HG02798 (cell line): Measurements from ENCODE around the gene CST9.
A peak's percentile ranks its signal among the peaks of the same experiment; 100 is the strongest.

Source experiments
- ATAC-seq: cut with Tn5 transposase; IDR thresholded peaks from one replicate; pipeline ENCODE4 v1.9.1; 2021; ENCODE audit warnings: mild to moderate bottlenecking; ENCODE audit not compliant: unreplicated experiment, poor library complexity

CST9 gene, protein sequence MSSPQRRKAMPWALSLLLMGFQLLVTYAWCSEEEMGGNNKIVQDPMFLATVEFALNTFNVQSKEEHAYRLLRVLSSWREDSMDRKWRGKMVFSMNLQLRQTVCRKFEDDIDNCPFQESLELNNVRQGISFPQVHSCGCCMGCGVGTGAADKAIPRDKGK

DNA sequence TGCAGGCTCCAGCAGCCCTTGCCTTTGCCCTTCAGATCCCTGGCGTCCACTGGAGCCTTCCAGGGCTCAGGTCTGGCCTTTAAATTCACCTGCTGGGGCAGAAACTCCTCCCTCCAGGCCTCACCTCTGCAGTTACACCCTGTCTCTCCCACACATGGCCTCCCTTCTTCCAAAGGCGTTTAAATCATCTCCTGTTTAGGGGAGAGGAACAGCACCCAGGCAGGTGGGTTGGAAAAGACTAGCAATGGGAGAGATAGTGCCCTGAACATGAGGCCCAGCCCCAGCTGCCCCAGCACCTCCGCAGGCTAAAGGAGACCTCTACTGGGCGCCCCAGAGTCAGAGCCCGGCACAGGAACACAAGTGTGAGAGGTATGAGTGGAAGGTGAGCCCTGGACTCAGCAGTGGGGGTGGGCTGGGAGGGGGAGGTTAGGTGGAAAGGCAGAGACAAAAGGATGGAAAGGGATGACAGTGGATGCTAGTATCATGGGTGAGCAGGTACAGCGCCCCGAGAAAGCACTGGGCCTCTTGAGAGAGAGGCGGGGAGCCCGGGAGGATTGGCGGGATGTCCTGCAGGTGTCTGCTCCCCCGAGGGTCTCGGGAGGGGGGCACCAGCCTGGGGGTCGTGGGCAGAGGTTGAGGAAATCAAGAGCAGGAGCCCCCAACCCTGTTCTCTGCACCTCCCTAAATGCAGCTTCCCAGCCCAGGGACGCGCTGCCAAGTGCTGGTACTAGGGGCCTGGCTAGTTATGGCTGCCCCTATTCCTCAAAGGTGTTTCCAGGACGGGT is at the start of gene CST9:
CST9 (minus strand) TSS at position 51 of the 785 bp plus-strand sequence. CDS start 53 bp downstream, outside the sequence.
- ATAC-seq: no peak

DNA sequence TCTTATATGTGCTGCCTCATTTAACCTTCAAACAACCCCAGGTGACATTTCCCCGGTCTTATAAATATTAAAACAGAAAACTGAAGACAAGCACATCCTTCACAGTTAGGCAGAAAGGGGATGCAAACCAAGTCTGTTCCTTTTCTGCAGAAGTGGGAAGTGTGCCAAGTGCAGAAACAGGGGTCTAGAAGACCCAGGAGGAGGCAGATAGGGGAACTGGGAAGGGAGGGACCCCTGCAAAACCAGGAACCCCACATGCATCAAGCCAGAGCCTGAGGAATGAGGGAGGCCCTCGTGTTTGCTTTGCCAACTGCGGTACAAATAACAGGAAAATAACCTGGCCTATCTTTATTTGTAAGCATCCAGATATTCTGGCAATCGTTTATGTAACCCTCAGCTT is 49.0 kb upstream of the CST9 start:
- ATAC-seq: no peak

DNA sequence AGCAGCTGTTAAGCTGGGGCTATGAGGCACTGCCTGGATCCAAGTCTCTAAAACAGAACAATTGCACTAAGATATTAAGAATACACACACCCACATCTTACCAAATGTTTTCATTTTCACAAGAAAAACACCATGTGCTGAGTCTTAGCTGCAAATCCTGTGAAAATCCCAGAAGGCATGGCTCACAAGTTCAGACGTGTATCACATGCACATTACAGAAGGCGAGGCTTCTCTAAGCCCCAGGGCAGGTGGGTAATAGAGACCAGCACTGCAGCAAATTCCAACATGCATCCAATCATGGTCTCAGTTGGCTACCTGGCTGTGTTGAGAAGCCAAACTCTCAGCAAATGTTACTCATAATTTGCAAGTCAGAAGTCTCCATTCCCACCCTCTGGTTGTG is 48.3 kb upstream of the CST9 start:
- no peak for ATAC-seq

DNA sequence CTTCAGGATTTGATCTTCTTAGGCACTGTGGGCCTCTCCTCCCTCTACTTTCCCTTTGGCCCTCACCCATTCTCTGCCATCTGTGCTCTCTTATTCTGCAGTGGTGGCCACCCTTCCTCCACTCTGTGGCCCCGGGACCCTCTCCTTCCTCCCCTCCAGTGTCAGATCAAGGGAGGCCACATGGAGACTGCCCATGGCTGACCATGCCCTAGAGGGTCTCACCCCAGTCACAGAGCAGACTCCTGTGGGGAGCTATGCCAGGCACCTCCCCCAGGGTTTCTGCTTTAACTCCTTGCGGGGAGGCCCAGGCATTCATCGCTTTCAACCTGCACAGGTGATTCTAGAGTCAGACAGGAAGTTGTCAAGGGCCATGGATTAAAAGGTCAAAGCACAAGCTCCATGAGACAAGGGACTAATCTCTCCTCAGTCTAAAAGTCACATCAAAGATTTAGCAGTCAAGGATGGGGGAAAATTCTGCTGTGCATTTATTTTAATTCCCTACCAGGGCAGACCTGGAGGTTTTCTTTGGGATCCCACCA is 47.8 kb upstream of the CST9 start:
- no peak for ATAC-seq

DNA sequence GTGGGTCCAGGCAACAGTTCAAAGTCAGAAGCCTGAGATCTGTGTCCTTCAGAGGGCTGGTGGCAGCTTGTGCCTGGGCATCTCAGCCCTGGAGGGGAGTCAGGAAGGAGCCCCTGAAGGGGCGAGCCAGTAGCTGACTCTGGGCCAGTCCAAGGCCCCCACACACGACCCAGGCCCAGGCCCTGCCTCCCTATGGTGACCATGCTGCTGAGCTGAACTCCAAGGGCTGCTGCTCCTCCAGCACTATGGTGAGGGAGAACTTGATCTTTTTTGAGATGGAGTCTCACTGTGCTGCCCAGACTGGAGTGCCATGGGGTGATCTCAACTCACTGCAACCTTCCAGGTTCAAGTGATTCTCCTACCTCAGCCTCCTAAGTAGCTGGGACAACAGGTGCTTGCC is 47.2 kb upstream of the CST9 start:
- ATAC-seq: no peak

DNA sequence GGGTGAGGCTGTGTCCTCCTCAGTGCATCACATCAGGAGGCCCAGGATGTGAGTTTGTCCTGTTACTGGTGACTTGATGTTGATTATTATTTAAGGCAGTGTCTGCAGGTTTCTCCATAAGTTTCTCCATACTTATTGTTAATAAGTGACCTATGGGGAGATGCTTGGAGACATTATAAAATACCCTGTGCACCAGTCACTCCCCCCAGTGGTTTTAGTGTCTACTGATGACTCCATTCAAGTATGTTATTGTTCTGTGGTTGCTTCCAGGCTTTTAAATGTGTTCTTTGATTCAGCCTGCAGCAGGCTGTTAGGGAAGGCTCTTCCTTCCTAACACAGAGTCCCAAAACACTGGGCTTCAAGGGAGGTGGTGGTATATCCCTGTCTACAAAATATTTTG is 46.7 kb upstream of the CST9 start:
- no peak for ATAC-seq

DNA sequence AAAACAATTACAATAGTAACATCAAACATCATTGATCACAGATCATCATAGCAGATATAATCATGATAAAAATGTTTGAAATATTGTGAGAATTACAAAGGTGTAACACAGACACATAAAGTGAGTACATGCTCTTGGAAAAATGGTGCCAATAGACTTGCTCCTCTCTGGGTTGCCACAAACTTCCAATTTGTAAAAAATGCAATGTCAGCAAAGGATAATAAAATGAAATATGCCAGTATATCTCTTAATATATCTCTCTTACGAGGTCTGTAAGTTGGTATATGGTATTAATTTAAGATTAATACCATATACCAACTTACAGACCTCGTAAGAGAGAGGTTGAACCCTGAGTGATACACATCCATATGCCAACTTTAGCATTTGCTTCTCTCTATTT is 45.4 kb upstream of the CST9 start:
- ATAC-seq: no peak

DNA sequence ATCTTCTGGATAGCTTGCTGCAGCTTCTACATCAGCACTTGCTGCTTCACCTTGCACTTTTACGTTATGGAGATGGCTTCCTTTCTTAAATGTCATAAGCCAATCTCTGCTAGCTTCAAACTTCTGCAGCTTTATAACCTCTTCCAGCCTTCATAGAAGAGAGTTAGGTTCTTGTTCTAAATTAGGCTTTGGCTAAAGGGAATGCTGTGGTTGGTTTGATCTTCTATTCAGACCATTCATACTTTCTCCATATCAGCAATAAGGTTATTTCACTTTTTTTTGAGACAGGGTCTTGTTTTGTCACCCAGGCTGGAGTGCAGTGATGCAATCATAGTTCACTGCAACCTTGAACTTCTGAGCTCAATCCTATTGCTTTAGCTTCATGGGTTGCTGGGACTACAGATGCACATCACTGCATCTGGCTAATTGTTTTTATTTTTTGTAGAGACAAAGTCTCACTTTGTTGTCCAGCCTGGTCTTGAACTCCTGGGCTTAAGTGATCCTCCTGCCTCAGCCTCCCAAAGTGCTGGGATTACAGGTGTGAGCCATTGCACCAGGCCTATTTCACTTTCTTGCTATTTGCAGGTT is 44.2 kb upstream of the CST9 start:
- ATAC-seq: no peak

DNA sequence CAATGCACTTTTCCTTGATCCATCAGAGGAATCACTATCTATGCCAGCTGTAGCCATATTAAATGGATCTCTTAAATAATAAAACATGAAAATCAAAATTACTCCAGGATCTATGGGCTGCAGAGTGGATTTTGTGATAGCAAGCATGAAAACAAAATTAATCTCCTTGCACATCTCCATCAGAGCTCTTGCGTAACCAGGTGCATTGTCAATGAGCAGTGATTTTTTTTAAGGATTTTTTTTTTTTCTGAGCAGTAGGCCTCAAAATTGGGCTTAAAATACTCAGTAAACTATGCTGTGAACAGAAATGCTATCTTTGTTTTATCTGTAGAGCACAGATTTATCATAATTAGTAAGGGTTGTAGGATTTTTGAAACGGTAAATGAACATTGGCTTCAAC is 43.5 kb upstream of the CST9 start:
- ATAC-seq: no peak

DNA sequence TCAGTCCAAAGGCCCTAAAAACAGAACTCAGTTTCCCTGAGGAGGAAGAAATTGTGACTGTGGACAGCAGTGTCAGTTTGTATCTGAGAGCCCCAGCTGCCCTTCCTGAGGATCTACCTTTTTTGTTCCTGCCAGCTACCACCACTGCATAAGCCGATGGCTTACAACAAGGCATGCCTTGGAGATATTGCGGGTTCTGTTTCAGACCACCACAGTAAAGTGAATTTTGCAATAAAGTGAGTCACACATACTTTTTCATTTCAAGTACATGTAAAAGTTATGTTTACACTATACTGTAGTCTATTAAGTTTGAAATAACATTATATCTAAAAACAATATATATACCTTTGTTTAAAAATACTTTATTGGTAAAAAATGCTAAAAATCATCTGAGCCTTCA is 41.6 kb upstream of the CST9 start:
- ATAC-seq: no peak

DNA sequence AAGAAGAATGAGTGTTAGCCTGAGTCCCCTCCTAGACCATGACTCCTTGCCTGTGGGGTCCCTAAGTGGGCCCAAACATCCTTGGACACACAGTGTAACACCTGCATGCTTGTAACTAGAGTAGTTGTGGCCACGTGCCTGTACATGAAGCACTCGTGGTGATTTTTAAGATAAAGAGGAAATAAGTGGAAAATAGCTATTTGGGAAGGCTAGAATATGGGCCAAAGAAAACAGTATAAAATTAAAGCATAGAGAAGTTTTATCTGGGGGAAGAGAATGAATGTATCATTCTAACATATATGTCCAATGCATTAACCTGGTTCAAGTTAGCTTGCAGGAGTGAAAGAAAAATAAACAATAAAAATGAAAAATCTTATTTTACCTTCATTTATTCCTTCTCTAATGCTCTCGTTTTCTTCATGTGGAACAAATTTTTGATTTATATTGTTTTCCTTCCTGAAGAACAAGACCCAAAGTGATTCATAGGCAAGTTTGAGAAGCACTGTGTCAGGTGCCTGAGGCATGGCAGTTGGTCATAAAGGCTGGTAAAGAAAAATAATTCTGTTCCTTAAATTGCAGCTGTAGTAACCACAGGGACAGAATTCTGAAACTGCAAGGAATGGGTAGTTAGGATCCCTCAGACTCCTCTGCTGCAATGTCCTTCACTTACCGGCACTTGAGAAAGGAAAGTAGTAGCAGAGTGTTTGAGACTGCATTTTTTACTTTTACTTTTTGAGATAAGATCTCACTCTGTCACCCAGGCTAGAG is 40.6 kb upstream of the CST9 start:
- ATAC-seq: no peak

DNA sequence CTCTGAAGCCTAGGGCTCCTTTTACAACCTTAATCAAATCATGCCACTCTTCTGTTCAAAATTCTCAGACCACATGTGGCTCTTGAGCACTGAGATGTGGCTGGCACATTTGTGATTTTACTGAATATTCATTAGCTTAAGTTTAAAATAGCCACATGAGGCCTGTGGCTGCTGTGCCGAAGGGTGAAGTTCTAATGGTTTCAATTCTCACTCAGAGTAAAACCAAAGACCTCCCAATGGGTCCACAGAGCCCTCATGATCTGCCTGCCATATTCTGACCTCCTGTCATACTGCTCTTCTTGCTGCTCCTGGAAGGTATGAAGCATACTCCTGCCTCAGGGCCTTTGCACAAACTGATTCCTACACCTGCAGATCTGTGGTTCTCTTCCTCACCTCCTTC is 39.9 kb upstream of the CST9 start:
- ATAC-seq: peak; percentile 60

DNA sequence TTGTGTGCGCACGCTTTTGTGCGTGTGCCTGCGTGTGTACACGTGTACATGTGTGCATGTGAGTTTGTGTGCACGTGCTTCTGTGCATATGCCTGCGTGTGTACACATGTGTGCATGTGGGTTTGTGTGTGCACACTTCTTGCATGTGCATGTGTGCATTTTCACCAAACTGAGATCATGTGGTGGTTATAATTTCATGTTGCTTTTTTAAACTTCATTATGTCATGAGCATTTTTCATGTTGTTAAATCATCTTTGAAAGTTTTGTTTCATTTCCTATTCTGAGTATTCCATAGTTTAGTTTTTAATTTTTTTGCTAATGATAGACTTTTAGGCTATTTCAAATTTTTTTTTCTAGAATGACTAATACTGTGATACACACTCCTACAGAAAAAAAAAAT is 38.4 kb upstream of the CST9 start:
- no peak for ATAC-seq

DNA sequence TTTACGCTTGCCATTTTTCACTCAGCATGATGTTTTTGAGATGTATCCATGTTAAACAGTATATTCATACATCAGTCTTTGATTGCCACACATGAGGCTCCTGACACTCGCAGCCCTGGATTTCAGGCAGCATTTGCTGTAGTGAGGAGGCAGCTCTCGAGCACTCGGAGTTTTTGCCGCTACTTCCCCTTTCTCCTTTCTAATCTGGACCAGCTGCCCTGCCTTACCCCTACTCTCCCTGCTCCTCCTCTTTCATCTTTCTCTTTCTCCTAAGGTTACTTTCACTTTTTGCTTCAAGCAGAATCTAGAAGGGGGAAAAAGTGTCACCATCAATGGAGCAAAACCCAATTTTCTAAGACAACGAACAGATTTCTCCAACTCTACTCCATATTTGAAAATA is 37.9 kb upstream of the CST9 start:
- no peak for ATAC-seq

DNA sequence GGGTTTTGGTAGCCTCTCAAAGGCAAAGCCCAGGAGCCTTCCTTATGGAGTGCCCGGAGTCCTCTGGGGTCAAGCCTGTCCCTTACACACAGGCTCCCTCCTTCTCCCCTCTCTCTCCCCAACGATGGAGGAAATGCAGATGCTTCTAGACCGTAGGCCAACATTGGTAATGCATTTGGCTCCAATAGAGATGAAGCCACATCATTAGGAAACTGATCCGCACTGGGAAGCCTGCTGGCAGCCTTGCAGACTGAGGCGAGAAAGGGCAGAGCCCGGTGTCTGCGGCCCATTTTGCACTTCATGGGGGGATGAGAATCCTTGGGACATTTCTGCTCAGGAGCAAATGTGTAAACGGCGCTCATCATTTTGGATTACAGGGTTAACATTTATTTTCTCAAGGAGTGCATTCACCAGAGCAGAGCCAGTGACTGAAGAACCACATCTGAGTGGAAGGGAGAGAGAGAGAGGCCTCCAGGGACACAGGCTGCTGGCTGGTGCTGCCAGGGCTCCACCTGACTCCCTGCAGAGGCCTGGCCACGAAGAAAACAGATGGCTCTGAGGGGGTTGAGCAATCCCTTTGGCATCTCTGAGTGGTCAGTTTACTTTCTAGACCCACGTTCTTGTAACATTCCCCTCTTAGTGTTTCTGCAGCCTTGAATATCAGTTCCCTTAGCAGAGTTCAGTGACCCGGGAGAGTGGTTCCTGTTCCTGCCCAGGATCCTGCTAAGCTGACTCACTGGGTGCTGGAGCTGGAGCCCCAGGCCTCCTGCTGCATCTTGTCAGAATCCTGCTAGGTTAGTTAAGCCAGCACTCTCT is 36.4 kb upstream of the CST9 start:
- no peak for ATAC-seq

DNA sequence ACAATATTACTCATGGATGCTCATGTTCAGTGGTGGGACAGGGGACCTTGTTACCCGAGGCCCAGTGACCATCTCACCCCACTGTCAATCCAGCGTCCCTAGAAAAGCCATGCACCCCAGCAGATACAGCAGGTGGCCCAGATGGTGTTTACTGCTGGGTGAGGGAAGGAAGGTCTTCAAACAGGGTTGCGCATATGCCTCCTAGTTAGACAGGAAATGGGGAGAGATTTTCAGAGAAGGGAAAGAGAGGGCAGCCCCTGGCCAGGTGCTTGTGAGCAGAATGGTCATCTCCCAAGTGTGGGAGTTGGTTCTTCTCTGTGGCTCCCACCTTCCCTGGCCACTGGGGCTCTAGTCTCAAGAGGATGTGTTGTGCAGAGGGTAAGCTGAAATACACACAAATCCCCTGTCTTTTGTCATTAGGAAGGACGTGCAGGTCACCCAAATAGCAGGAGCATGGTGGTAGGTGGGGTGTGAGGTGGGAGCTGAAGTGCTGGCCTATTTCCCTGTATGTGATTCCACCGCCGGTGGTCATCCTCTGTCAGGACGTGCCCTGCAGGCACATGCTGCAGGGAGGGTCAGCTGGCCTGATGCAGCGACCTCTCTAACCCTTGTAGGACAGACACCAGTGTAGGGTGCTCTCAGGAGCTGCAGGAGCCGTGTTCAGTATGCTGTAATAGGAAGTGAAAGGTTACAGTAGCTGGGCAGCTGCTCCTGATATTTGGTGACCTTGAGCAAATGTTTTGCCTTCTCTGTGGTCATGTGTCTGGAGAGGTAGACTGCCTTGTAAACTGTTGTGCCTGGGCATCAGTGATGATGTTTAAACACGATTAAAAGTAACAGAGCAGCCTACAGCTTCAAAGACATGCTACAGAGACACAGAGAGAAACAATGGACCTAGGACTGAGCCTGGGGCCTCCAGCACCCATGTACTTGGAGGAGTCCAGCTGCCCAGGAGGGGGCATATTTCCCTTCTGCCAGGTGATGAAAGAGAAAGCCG is 35.3 kb upstream of the CST9 start:
- no peak for ATAC-seq

DNA sequence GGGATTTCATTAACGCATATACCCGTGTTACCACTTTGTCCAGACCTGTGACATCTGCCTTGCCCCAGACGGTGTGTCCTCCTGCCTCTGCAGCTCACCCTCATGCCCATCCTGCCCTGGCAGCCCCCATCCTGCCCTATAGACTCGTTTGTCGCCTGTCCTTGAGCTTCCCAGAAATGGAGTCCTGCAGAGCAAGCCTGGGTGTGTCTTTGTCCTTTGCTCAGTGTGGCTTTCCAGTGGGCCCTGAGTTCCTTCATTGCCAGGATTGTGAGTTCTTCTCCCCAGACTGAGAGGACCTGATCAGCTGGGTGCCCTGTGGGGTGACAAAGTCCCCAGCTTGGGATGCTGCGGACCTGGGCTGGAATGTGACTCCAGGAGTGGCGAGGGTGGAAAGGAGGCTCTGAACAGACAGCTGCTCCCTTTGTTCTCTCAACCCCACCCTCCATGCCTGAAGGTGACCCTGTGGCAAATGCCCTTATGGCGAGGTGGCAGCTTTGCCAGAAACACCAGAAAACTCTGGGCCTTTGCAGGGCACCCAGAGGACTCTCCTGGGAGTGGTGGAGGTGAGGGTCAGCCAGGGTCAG is 34.4 kb upstream of the CST9 start:
- ATAC-seq: no peak

DNA sequence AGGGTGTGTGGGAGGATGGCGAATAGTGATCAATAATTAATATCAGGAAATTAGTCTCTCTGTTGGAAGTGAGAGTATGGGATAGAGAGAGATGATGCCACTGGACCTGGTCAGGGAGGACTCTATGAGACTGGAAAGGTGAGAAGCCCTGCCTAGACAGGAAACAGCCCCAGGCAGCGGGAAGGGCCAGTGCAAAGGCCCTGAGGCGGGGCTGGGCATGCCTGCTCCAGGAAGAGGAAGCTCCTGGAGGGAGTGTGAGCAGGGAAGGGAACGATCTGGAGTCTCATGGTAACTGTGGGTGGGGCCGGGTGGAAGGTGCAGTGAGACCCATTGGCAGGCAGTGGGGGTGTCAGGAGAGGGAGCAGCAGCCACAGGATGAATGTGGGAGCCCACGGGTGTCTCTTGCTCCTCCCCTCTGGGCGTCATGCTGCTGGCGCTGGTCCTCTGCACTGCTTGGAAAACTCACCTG is 33.8 kb upstream of the CST9 start:
- ATAC-seq: no peak
